Measurements from ENCODE around the gene GPR146.

DNA sequence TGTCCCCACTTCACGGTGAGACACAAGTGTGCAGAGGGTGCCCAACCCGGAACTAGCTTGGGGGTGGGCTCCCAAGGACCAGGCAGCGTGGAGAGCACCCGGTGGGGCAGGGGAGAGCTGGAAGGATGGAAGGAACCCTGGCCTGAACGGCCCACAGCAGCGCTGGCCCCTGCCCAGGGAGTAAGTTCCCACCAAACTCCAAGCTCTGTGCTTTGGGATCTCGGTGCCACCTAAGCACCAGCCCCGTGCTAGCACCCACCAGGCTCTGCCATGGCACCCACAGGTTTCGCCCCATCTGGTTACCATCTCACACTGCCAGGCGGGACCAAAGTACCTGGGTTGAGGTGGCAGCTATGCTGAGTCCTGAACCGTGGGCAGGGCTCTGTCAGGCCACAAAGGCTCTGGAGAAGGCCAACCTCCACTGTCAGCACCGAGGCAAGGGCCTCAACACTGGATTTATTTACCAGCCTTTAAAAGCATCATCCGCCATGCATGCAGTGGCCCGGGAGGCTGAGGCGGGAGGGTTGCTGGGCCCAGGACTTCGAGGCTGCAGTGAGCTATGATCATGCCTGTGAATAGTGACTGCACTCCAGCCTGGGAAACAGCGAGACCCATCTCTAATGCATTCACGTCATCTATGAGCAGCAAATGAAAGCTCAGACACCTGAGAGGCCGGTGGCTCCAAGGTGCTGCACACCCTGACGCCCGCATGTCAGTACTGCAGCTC, 59.6 kb downstream of the GPR146 start:
- TF ChIP-seq CTCF (IDR thresholded peaks at IDR 0.05) = no peak
- no peak for TF ChIP-seq RELA (CRISPR knock-in tag; IDR thresholded peaks at IDR 0.05; ENCODE audit: borderline replicate concordance)
- TF ChIP-seq EMX1 (CRISPR knock-in tag; IDR thresholded peaks at IDR 0.05) = no peak
- no peak for TF ChIP-seq CREM (CRISPR knock-in tag; IDR thresholded peaks at IDR 0.05)
- TF ChIP-seq, protein P1, sequence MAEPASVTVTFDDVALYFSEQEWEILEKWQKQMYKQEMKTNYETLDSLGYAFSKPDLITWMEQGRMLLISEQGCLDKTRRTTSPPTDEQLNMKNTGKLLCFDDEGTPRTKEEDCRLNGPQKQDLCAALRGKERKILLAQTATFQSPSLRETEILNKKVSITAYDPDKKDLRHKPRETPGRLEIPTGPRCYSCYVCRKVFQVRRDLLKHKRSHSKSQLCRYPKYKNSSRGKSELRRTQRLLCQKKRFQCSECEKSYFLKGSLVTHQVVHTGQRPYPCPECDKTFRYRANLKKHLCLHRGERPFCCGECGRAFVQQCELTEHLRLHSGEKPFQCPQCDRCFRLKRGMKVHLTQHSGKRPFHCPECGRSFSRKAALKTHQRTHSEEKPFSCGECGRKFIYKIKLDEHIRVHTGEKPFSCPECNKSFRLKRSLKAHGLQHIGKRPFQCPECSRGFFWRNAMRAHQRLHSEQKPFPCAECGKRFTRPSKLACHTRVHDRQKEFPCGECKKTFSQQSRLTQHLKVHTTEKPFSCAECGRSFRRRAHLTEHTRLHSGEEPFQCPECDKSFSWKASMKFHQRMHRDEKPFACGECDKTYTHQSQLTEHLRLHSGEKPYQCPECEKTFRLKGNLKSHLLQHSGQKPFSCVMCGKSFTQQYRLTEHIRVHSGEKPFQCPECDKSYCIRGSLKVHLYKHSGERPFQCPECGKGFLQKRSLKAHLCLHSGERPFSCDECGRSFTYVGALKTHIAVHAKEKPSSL (CRISPR knock-in tag; conservative IDR thresholded peaks at IDR 0.05) = no peak
- no peak for TF ChIP-seq ETV6 (CRISPR knock-in tag; IDR thresholded peaks at IDR 0.05)
- TF ChIP-seq, protein P2, sequence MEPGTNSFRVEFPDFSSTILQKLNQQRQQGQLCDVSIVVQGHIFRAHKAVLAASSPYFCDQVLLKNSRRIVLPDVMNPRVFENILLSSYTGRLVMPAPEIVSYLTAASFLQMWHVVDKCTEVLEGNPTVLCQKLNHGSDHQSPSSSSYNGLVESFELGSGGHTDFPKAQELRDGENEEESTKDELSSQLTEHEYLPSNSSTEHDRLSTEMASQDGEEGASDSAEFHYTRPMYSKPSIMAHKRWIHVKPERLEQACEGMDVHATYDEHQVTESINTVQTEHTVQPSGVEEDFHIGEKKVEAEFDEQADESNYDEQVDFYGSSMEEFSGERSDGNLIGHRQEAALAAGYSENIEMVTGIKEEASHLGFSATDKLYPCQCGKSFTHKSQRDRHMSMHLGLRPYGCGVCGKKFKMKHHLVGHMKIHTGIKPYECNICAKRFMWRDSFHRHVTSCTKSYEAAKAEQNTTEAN (CRISPR knock-in tag; IDR thresholded peaks at IDR 0.05) = no peak
